HL-60 (cell line): Measurements from ENCODE around the gene SORL1.

ENCODE experiments used
- GABPA ChIP-seq: IDR thresholded peaks from 2 replicates; pipeline ENCODE4 v1.6.1; 2012; ENCODE audit warnings: low read depth
- POLR2AphosphoS5 ChIP-seq: IDR thresholded peaks from 2 replicates; pipeline ENCODE4 v1.6.1; 2012; ENCODE audit warnings: low read depth
- TF ChIP-seq, protein P1 (sequence below): IDR thresholded peaks from one replicate; pipeline ENCODE4 v1.5.1; 2011; ENCODE audit warnings: low read length, control low read depth, inconsistent platforms; ENCODE audit not compliant: insufficient read depth

DNA sequence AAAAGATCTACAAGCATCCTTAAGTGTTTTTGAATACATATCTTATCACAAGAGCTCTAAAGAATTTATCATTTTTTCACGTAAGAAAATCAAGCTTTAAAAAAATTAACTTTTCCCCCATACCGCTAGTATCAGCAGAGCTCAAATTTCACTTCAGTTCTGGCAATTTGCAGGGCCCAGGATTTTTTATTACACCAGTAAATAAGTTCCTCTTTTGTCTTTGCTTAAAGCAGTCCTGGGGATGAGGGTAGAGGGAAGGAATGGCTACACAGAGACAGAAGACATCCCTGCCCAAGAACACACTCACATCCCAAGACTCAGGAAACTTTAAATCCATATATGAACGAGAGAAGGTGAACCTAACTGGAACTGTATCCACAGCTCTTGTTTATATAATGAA is 22.6 kb upstream of the SORL1 start:
- TF ChIP-seq, protein P1, sequence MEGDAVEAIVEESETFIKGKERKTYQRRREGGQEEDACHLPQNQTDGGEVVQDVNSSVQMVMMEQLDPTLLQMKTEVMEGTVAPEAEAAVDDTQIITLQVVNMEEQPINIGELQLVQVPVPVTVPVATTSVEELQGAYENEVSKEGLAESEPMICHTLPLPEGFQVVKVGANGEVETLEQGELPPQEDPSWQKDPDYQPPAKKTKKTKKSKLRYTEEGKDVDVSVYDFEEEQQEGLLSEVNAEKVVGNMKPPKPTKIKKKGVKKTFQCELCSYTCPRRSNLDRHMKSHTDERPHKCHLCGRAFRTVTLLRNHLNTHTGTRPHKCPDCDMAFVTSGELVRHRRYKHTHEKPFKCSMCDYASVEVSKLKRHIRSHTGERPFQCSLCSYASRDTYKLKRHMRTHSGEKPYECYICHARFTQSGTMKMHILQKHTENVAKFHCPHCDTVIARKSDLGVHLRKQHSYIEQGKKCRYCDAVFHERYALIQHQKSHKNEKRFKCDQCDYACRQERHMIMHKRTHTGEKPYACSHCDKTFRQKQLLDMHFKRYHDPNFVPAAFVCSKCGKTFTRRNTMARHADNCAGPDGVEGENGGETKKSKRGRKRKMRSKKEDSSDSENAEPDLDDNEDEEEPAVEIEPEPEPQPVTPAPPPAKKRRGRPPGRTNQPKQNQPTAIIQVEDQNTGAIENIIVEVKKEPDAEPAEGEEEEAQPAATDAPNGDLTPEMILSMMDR, result no peak
- TF ChIP-seq POLR2AphosphoS5, result no peak
- TF ChIP-seq GABPA, result no peak
